Mucosa of descending colon (tissue), 3 donors: Measurements from ENCODE around the gene FSTL4. TPM values are rescaled to one million over a fixed set of nuclear protein-coding genes. Genes with fewer than 3 reads are reported as not detected.

Source experiments
- ATAC-seq: fragments of 200-7000 bp; cut with Tn5 transposase; one replicate; pipeline ENCODE4 v1.9.1; 2020; ENCODE audit warnings: mild to moderate bottlenecking, moderate library complexity
- DNase-seq, 3 donors: peaks; one replicate each; pipeline ENCODE4 v3.0.0-alpha.2; 2020
- H3K36me3 ChIP-seq: fragments of 200-600 bp; one replicate; pipeline ENCODE4 v1.8.0; 2021; ENCODE audit warnings: low read depth, mild to moderate bottlenecking
- H3K4me1 ChIP-seq: fragments of 200-600 bp; one replicate; pipeline ENCODE4 v1.8.0; 2021; ENCODE audit warnings: low read depth, mild to moderate bottlenecking
- H3K4me3 ChIP-seq: fragments of 200-600 bp; one replicate; pipeline ENCODE4 v1.8.0; 2021; ENCODE audit warnings: mild to moderate bottlenecking
- H3K9me3 ChIP-seq: fragments of 200-600 bp; one replicate; pipeline ENCODE4 v1.8.0; 2021; ENCODE audit warnings: mild to moderate bottlenecking
- intact Hi-C, 2 donors: fragments of 100-400 bp; cut with DNase I in 1 of 2; cut with micrococcal nuclease in 1 of 2; formaldehyde crosslinking; loops; one replicate each; pipeline versions ENCODE4 v1.11.0 to v1.11.1; 2022; cut with DNase I, micrococcal nuclease
- total RNA-seq, 3 donors: library from RNA; stranded (reverse); fragmentation: NEBNext Ultra II Directional in 2 of 3; extraction: Animal tissue kit (Norgen Biotek cat#: 25700) in 2 of 3; gene quantifications; one replicate each; pipeline versions ENCODE4 v1.2.1 to v1.2.4, GENCODE V29; 2021 to 2023
- TF ChIP-seq, protein P1 (sequence below): fragments of 200-600 bp; IDR thresholded peaks from one replicate; pipeline ENCODE4 v1.8.0; 2022; ENCODE audit warnings: antibody characterized with exemption, mild to moderate bottlenecking
- donor health status: DM: no; HTN: no; CAD: no; lungs with moderate emphysema.
- donor health status: DM: no; HTN: no; CAD: no.
- donor health status: DM: no; HTN: yes; CAD: no.

The FSTL4 gene
- total RNA-seq, 3 donors from 2014 or later: 0.29 to 0.77 (median 0.57) TPM

DNA sequence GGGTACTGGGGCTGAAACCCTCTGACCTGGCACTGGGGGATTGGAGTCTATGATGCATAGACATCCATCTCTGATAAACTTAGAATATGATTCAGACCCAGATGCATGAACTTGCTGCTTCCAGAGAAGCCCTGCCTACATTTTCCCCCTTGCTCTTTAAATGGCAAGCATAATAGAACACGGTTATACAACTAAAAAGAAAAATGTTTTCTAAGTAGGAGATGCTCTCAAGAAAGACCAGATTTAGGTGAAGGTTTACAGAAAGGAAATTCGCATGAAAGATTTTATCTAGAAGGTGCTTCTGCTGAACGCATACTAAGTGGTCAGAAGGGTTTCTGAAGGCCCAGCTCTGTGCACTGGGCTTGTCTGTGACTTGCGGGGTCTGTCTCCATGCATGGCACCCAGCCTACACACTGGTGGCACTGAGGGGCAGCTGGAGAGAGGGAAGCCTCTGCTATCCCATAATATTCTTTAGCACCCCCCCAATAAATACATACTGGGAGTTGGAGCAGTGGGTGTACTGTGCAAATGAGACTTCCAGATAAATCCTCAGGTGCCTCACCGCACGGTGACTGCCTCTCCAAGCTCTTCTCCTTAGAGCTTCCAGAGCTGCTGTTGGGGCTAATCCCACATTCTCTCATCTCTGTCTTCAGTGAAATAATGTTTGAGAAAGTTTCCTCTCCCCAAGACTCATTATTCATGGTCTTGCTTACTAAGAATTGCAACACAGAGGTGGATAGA lies 114.6 kb downstream of the FSTL4 start:
- Histone ChIP-seq H3K4me3 (no peak overlapping the region), H3K36me3 (no peaks in the 10 kb centered on the region), H3K4me1 (peaks cover 6% of the 10 kb centered on the region), H3K9me3 (no peaks in the 10 kb centered on the region)
- intact Hi-C loops: no loop called here
- TF ChIP-seq, protein P1, sequence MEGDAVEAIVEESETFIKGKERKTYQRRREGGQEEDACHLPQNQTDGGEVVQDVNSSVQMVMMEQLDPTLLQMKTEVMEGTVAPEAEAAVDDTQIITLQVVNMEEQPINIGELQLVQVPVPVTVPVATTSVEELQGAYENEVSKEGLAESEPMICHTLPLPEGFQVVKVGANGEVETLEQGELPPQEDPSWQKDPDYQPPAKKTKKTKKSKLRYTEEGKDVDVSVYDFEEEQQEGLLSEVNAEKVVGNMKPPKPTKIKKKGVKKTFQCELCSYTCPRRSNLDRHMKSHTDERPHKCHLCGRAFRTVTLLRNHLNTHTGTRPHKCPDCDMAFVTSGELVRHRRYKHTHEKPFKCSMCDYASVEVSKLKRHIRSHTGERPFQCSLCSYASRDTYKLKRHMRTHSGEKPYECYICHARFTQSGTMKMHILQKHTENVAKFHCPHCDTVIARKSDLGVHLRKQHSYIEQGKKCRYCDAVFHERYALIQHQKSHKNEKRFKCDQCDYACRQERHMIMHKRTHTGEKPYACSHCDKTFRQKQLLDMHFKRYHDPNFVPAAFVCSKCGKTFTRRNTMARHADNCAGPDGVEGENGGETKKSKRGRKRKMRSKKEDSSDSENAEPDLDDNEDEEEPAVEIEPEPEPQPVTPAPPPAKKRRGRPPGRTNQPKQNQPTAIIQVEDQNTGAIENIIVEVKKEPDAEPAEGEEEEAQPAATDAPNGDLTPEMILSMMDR: no peak
- DNase-seq (no peak), ATAC-seq (no peak)

- TF ChIP-seq, protein P1: no peak
- ATAC-seq: no peak
- no peak for DNase-seq
- intact Hi-C loops: no loop called here
- Histone ChIP-seq H3K36me3 (no peaks in the 10 kb centered on the region), H3K4me3 (no peak overlapping the region), H3K4me1 (peaks cover 6% of the 10 kb centered on the region), H3K9me3 (no peaks in the 10 kb centered on the region)
Measured at GRCh38 chr5:133496631-133497030, 115.7 kb downstream of the FSTL4 start.

DNA sequence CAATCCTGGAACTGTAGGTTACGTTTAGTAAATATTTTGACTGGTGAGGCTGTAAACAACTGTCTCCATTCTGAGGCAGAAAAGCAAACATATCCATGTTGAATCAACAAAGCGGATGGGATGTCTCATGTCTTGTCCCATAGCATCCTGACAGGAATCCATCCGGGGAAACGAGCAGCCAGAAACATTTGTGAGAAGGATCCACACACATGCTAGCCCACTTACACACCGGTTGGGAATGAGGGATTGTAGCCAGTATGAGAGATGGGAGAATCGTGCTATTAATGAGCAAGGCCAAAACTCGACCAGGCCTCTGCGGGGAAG lies 117.5 kb downstream of the FSTL4 start:
- intact Hi-C loops: no loop called here
- Histone ChIP-seq H3K9me3 (no peaks in the 10 kb centered on the region), H3K4me3 (no peak overlapping the region), H3K4me1 (peaks cover 3% of the 10 kb centered on the region), H3K36me3 (no peaks in the 10 kb centered on the region)
- no peak for DNase-seq
- TF ChIP-seq, protein P1: no peak
- no peak for ATAC-seq

- H3K36me3 ChIP-seq: no peaks in the 10 kb centered on the region
- no peak for ATAC-seq
- no peaks in the 10 kb centered on the region for H3K9me3 ChIP-seq
- peaks cover 2% of the 10 kb centered on the region for H3K4me1 ChIP-seq
- intact Hi-C loops: no loop called here
- no peak for DNase-seq
- TF ChIP-seq, protein P1: no peak
- H3K4me3 ChIP-seq: no peak overlapping the region
Measured at GRCh38 chr5:133494232-133494922, 118.0 kb downstream of the FSTL4 start.

DNA sequence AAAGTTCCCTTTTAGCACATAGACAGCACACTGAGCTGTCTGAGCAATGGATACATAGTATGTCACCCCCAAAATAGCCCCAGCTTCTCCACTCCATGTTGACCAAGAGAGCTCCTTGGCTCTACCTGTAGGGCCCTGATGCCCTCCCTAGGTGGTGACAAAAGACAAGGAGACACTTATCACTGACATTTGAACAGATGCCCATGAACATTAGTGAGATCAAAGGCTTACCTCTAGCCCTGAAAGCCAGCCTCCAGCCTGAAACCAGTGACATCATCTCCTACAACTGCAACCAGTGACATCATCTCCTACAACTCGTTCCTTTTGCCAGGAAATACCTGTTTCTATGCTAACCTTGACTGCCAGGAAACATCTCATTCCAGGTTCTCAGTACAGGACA lies 122.7 kb downstream of the FSTL4 start:
- DNase-seq (peak in 1 of 3 donors; percentile 21), ATAC-seq (peak; percentile 61)
- TF ChIP-seq, protein P1: no peak
- H3K4me3 ChIP-seq: no peak overlapping the region
- H3K9me3 ChIP-seq: no peaks in the 10 kb centered on the region
- no peaks in the 10 kb centered on the region for H3K4me1 ChIP-seq
- intact Hi-C loops: no loop called here
- no peaks in the 10 kb centered on the region for H3K36me3 ChIP-seq
